ENCODE results near the gene PAH.

GRCh38 chr12:102821149-102821548 lies 95.9 kb downstream of the PAH start:
- no peak for TF ChIP-seq POLR2A (IDR thresholded peaks at IDR 0.05)
- TF ChIP-seq, protein P1, sequence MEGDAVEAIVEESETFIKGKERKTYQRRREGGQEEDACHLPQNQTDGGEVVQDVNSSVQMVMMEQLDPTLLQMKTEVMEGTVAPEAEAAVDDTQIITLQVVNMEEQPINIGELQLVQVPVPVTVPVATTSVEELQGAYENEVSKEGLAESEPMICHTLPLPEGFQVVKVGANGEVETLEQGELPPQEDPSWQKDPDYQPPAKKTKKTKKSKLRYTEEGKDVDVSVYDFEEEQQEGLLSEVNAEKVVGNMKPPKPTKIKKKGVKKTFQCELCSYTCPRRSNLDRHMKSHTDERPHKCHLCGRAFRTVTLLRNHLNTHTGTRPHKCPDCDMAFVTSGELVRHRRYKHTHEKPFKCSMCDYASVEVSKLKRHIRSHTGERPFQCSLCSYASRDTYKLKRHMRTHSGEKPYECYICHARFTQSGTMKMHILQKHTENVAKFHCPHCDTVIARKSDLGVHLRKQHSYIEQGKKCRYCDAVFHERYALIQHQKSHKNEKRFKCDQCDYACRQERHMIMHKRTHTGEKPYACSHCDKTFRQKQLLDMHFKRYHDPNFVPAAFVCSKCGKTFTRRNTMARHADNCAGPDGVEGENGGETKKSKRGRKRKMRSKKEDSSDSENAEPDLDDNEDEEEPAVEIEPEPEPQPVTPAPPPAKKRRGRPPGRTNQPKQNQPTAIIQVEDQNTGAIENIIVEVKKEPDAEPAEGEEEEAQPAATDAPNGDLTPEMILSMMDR (IDR thresholded peaks at IDR 0.05): no peak

Data from right lobe of liver (tissue), 4 donors.